IPS-15b (cell line): ENCODE measurements around the gene CHML.

Experiments
- H3K27me3 ChIP-seq: one replicate; pipeline ENCODE4 v1.6.1; 2013; ENCODE audit warnings: low read length; ENCODE audit not compliant: control insufficient read depth, insufficient read depth
- H3K36me3 ChIP-seq: one replicate; pipeline ENCODE4 v1.6.1; 2013; ENCODE audit warnings: low read length; ENCODE audit not compliant: control insufficient read depth, insufficient read depth
- H3K4me1 ChIP-seq: one replicate; pipeline ENCODE4 v1.6.1; 2013; ENCODE audit warnings: mild to moderate bottlenecking, low read length; ENCODE audit not compliant: control insufficient read depth, insufficient read depth
- H3K4me3 ChIP-seq: one replicate; pipeline ENCODE4 v1.5.1; 2013; ENCODE audit warnings: low read depth, low read length
- H3K9ac ChIP-seq: one replicate; pipeline ENCODE4 v1.6.1; 2013; ENCODE audit warnings: low read depth, mild to moderate bottlenecking, low read length
- H3K9me3 ChIP-seq: one replicate; pipeline ENCODE4 v1.6.1; 2013; ENCODE audit warnings: mild to moderate bottlenecking, low read length; ENCODE audit not compliant: control insufficient read depth, insufficient read depth

CHML gene

GRCh38 chr1:241596633-241597032, 43.5 kb downstream of the CHML start:
- Histone ChIP-seq H3K27me3 (no peaks in the 10 kb centered on the region), H3K4me3 (no peak overlapping the region), H3K9me3 (no peaks in the 10 kb centered on the region), H3K4me1 (no peaks in the 10 kb centered on the region), H3K36me3 (no peaks in the 10 kb centered on the region), H3K9ac (no peak overlapping the region)

GRCh38 chr1:241593186-241593585, 47.0 kb downstream of the CHML start:
- Histone ChIP-seq H3K9ac (no peak overlapping the region), H3K4me1 (no peaks in the 10 kb centered on the region), H3K4me3 (no peak overlapping the region), H3K36me3 (no peaks in the 10 kb centered on the region), H3K27me3 (no peaks in the 10 kb centered on the region), H3K9me3 (no peaks in the 10 kb centered on the region)

GRCh38 chr1:241592273-241592958, 47.8 kb downstream of the CHML start:
- no peak overlapping the region for H3K9ac ChIP-seq
- no peaks in the 10 kb centered on the region for H3K27me3 ChIP-seq
- no peaks in the 10 kb centered on the region for H3K36me3 ChIP-seq
- H3K4me1 ChIP-seq, result no peaks in the 10 kb centered on the region
- H3K9me3 ChIP-seq, result no peaks in the 10 kb centered on the region
- H3K4me3 ChIP-seq, result no peak overlapping the region

GRCh38 chr1:241591736-241592135, 48.4 kb downstream of the CHML start:
- Histone ChIP-seq H3K4me1 (no peaks in the 10 kb centered on the region), H3K27me3 (no peaks in the 10 kb centered on the region), H3K9ac (no peak overlapping the region), H3K9me3 (no peaks in the 10 kb centered on the region), H3K36me3 (no peaks in the 10 kb centered on the region), H3K4me3 (no peak overlapping the region)

GRCh38 chr1:241591317-241591716, 48.9 kb downstream of the CHML start:
- Histone ChIP-seq H3K27me3 (no peaks in the 10 kb centered on the region), H3K9me3 (no peaks in the 10 kb centered on the region), H3K4me3 (no peak overlapping the region), H3K4me1 (no peaks in the 10 kb centered on the region), H3K9ac (no peak overlapping the region), H3K36me3 (no peaks in the 10 kb centered on the region)

- H3K27me3 ChIP-seq, result no peaks in the 10 kb centered on the region
- no peak overlapping the region for H3K4me3 ChIP-seq
- H3K4me1 ChIP-seq, result no peaks in the 10 kb centered on the region
- H3K9me3 ChIP-seq, result no peaks in the 10 kb centered on the region
- no peaks in the 10 kb centered on the region for H3K36me3 ChIP-seq
- no peak overlapping the region for H3K9ac ChIP-seq
These were observed 49.5 kb downstream of the CHML start for GRCh38 chr1:241590719-241591118.
